C4-2B (cell line): ENCODE data around the gene GHRH.

Experiments used
- CTCF ChIP-seq: fragments of 450-650 bp; conservative IDR thresholded peaks from 2 replicates; pipeline ENCODE4 v1.5.1; 2017; ENCODE audit warnings: mild to moderate bottlenecking
- ZFX ChIP-seq: fragments of 450-650 bp; IDR thresholded peaks from 2 replicates; pipeline ENCODE4 v1.6.1; 2017

GRCh38 chr20:37302981-37303380, 41.4 kb upstream of the GHRH start:
- no peak for TF ChIP-seq CTCF
- no peak for TF ChIP-seq ZFX
